ENCODE results near the gene ROBO1. TPM values are rescaled to one million over a fixed set of nuclear protein-coding genes. Genes with fewer than 3 reads are reported as not detected.
A peak's percentile ranks its signal among the peaks of the same experiment; 100 is the strongest.

ROBO1 gene
- polyA plus RNA-seq, 1 donor (not counting 4 experiments of a cell fraction or from before 2014, with no cell fraction given), result 27.1 TPM

DNA sequence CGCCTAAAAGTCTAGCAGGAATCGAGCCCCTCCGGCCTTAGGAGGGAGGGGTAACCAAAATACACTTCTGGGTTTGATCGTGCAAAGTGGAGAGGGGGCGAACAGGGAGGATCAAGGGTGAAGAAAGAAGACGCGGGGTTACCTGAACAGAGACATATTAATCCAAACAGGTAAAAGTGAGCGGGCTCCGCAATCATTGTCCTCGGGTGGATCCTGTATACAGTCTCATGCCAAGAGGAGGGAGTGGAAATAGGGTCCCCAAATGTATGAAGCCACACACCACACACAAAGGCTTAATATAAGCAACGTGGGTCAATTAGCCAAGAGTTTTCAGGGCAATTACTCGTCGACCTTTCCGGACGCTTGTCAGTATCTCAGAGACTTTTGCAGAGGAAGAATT, 749.5 kb downstream of the ROBO1 start:
- H4K20me1 ChIP-seq (ENCODE audit: control insufficient read depth, extremely low read depth, insufficient read depth, low read length), result no peaks in the 10 kb centered on the region
- H3K4me3 ChIP-seq (ENCODE audit: control insufficient read depth in 2 of 3, extremely low read depth in 1 of 3, insufficient read depth in 2 of 3, low read depth in 1 of 3, low read length in 3 of 3), result peak overlapping the region; percentile 62 to 95 (median 92)
- H3K4me2 ChIP-seq (ENCODE audit: control insufficient read depth, extremely low read depth, insufficient read depth, low read depth, low read length), result peak overlapping the region; percentile 90
- no peak for DNase-seq (ENCODE audit: low read depth, low spot score)
- peak overlapping the region; percentile 79 for H3K9ac ChIP-seq (ENCODE audit: control insufficient read depth, extremely low read depth, insufficient read depth, low read length)
- peak overlapping the region; percentile 90 for H2AFZ ChIP-seq (ENCODE audit: control insufficient read depth, low read length)
- peaks cover 17% of the 10 kb centered on the region for H3K4me1 ChIP-seq (ENCODE audit: control insufficient read depth, extremely low read depth, insufficient read depth, low read length)
- H3K27me3 ChIP-seq (ENCODE audit: control insufficient read depth, extremely low read depth, insufficient read depth, low read length), result no peaks in the 10 kb centered on the region
- no peaks in the 10 kb centered on the region for H3K36me3 ChIP-seq (ENCODE audit: control insufficient read depth in 2 of 2, extremely low read depth in 1 of 2, insufficient read depth in 2 of 2, low read length in 2 of 2)
- no peaks in the 10 kb centered on the region for H3K9me1 ChIP-seq (ENCODE audit: control insufficient read depth, extremely low read depth, insufficient read depth, low read length)
- H3K27ac ChIP-seq (ENCODE audit: control insufficient read depth, insufficient read depth, low read length), result peak overlapping the region; percentile 80
- no peak for TF ChIP-seq EZH2 (IDR thresholded peaks at IDR 0.05; ENCODE audit: low read length)
- TF ChIP-seq, protein P1, sequence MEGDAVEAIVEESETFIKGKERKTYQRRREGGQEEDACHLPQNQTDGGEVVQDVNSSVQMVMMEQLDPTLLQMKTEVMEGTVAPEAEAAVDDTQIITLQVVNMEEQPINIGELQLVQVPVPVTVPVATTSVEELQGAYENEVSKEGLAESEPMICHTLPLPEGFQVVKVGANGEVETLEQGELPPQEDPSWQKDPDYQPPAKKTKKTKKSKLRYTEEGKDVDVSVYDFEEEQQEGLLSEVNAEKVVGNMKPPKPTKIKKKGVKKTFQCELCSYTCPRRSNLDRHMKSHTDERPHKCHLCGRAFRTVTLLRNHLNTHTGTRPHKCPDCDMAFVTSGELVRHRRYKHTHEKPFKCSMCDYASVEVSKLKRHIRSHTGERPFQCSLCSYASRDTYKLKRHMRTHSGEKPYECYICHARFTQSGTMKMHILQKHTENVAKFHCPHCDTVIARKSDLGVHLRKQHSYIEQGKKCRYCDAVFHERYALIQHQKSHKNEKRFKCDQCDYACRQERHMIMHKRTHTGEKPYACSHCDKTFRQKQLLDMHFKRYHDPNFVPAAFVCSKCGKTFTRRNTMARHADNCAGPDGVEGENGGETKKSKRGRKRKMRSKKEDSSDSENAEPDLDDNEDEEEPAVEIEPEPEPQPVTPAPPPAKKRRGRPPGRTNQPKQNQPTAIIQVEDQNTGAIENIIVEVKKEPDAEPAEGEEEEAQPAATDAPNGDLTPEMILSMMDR (optimal IDR thresholded peaks at IDR 0.05 in 1 of 3, IDR thresholded peaks at IDR 0.05 in 1 of 3, conservative IDR thresholded peaks at IDR 0.05 in 1 of 3; ENCODE audit: extremely low read depth in 1 of 3, insufficient read depth in 2 of 3, low read length in 3 of 3), result no peak
- no peak for FAIRE-seq
- H3K79me2 ChIP-seq (ENCODE audit: control insufficient read depth, insufficient read depth, low read length), result peaks cover 42% of the 10 kb centered on the region
- dilution Hi-C loops (cut with MboI; ENCODE audit: extremely low pct_ligation_motif_present, low sequenced_read_pairs), result no loop called here
- H3K9me3 ChIP-seq (ENCODE audit: control insufficient read depth, low read depth, low read length), result no peaks in the 10 kb centered on the region

DNA sequence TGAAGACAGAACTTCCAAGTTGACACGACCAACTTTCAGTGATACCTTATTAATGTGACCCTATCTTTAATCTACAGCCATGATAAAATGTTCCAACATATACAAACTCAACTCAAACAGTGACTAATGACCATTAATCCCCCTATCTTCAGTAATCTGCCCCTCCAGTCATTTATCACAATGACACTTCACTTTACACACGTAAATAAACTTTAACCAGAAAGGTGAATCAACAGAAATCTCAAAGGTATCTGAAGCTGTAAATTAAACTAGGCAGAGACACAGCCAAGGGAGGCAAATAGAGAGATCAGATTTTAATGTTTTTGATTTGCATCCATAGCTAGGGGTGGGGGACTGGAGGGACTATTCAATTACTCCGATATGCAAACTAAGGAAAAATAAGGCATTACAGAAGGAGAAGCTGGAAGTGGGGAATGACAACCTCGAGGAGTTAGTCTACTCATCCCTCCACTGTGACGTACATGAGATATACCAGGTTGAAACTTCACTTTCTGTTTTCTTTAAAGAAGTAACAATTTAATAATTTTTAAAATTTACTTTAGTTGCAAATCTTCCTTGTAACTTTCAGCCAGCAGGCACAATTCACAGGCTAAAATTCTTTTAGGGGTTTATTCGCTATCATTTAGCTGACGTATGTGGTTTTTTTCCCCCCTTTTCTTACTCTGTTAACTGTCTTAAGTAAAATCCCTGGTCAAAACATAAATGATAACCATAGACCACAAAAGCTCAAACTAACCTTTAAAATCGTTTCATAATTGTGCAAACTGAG, 751.0 kb downstream of the ROBO1 start:
- Histone ChIP-seq H3K27ac (ENCODE audit: control insufficient read depth, insufficient read depth, low read length) (peak overlapping the region; percentile 80), H3K36me3 (ENCODE audit: control insufficient read depth in 2 of 2, extremely low read depth in 1 of 2, insufficient read depth in 2 of 2, low read length in 2 of 2) (no peaks in the 10 kb centered on the region), H3K9me1 (ENCODE audit: control insufficient read depth, extremely low read depth, insufficient read depth, low read length) (no peaks in the 10 kb centered on the region), H4K20me1 (ENCODE audit: control insufficient read depth, extremely low read depth, insufficient read depth, low read length) (no peaks in the 10 kb centered on the region), H2AFZ (ENCODE audit: control insufficient read depth, low read length) (peak overlapping the region; percentile 14), H3K4me2 (ENCODE audit: control insufficient read depth, extremely low read depth, insufficient read depth, low read depth, low read length) (peak overlapping the region; percentile 90), H3K9me3 (ENCODE audit: control insufficient read depth, low read depth, low read length) (no peaks in the 10 kb centered on the region), H3K4me1 (ENCODE audit: control insufficient read depth, extremely low read depth, insufficient read depth, low read length) (peaks cover 17% of the 10 kb centered on the region), H3K27me3 (ENCODE audit: control insufficient read depth, extremely low read depth, insufficient read depth, low read length) (no peaks in the 10 kb centered on the region), H3K9ac (ENCODE audit: control insufficient read depth, extremely low read depth, insufficient read depth, low read length) (peak overlapping the region; percentile 79), H3K4me3 (ENCODE audit: control insufficient read depth in 2 of 3, extremely low read depth in 1 of 3, insufficient read depth in 2 of 3, low read depth in 1 of 3, low read length in 3 of 3) (peak overlapping the region; percentile 62 to 95 (median 92)), H3K79me2 (ENCODE audit: control insufficient read depth, insufficient read depth, low read length) (peaks cover 55% of the 10 kb centered on the region)
- TF ChIP-seq, protein P1 (optimal IDR thresholded peaks at IDR 0.05 in 1 of 3, IDR thresholded peaks at IDR 0.05 in 1 of 3, conservative IDR thresholded peaks at IDR 0.05 in 1 of 3; ENCODE audit: extremely low read depth in 1 of 3, insufficient read depth in 2 of 3, low read length in 3 of 3), result no peak
- TF ChIP-seq EZH2 (IDR thresholded peaks at IDR 0.05; ENCODE audit: low read length), result no peak
- no peak for FAIRE-seq
- no peak for DNase-seq (ENCODE audit: low read depth, low spot score)
- dilution Hi-C loops (cut with MboI; ENCODE audit: extremely low pct_ligation_motif_present, low sequenced_read_pairs), result no loop called here
